ENCODE results near the gene TUBA8.
"Not testable (repeated sequence)": the region's sequence is repeated elsewhere in the genome, so short reads cannot be mapped to it uniquely, and the experiment has no call there.

The TUBA8 gene

DNA sequence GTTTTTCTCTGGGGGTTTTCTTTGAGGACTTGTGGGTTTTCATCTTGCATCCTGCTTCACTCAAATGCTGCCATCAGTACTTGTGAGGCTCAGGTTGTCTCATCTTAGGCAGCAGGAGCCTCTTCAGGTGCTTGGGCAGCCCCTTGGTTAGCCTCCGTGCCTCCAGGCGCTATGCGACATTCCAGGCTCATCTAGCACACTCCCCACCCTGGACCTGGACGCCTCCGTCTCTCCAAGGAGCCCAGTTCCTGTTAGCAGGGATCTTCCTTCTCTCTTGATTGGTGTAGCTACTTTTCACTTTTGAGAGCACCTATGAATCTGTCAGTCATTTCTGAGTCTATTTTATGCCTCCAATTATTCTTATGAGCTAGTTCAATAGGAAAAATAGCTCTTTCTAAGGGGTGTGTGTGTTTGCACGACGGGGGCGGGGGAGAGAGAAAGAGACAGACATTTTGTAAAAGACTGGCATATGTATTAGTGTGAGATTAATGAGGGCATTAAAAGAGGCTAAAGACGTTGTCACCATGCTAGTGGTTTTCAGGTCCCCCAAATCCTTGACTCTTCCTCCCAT, 7.8 kb downstream of the TUBA8 start:
- no peak for DNase-seq (ENCODE audit: low read depth)
- TF ChIP-seq, protein P1, sequence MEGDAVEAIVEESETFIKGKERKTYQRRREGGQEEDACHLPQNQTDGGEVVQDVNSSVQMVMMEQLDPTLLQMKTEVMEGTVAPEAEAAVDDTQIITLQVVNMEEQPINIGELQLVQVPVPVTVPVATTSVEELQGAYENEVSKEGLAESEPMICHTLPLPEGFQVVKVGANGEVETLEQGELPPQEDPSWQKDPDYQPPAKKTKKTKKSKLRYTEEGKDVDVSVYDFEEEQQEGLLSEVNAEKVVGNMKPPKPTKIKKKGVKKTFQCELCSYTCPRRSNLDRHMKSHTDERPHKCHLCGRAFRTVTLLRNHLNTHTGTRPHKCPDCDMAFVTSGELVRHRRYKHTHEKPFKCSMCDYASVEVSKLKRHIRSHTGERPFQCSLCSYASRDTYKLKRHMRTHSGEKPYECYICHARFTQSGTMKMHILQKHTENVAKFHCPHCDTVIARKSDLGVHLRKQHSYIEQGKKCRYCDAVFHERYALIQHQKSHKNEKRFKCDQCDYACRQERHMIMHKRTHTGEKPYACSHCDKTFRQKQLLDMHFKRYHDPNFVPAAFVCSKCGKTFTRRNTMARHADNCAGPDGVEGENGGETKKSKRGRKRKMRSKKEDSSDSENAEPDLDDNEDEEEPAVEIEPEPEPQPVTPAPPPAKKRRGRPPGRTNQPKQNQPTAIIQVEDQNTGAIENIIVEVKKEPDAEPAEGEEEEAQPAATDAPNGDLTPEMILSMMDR (IDR thresholded peaks at IDR 0.05; ENCODE audit: control insufficient read depth, insufficient read depth, low read depth, low read length, missing control alignments): no peak
- no peak overlapping the region for H3K4me3 ChIP-seq (ENCODE audit: control insufficient read depth, low read depth, low read length)

DNA sequence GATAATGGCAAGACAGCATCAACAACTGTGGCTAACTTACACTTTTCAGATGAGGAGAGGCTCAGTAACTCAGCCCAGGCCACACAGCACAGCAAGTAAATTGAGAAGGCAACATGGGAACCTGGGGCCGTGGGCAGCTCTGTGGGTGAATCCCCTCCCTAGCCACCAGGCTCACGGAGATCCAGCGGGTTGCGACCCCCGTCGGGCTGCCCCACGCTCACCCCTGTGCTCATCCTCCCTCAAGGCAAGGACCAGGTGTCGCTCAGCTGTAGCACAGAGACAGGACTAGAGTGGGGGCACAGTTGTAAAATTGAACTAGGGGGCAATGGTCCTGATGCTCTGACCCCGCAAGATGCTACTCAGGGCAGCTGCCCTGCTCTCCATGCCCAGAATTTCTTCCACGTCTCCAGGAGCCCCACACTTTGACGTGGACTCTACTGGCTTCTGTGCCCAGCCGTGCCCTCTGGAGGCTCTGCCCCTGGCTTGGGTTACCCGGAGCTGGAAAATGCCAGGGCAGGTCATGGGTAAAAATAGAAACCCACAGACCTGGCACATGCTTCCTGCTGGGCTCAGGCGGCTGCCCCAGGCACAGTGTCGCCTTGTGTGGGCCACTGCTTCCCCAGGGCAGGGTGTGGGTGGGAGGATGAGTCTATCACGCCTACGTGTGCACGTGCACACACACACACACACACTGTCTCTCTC, 9.0 kb downstream of the TUBA8 start:
- no peak for DNase-seq (ENCODE audit: low read depth)
- H3K4me3 ChIP-seq (ENCODE audit: control insufficient read depth, low read depth, low read length): no peak overlapping the region

DNA sequence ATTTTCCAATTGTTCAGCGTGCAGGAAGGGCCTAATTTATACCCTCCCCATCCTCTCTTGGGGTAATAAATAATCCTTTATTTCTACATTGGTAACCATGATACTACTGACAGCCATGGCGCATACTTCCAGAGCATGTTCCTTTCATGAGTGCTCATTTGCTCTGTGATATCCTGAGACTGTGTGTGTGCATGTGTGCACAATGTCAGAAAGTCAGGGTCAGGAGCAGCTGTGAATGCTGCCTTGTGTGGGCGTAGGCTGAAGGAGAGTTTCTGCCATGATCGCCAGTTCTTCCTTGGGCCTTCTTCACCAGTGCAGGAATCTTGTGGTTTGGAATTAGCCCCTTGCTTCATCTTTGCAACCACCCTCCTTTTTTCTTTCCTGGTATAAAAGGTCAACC, 10.2 kb downstream of the TUBA8 start:
- no peak overlapping the region for H3K4me3 ChIP-seq (ENCODE audit: control insufficient read depth, low read depth, low read length)
- TF ChIP-seq, protein P1 (IDR thresholded peaks at IDR 0.05; ENCODE audit: control insufficient read depth, insufficient read depth, low read depth, low read length, missing control alignments): no peak
- no peak for DNase-seq (ENCODE audit: low read depth)

More for the DNA sequence above, 9.0 kb downstream of the TUBA8 start:
- TF ChIP-seq, protein P1 (IDR thresholded peaks at IDR 0.05; ENCODE audit: control insufficient read depth, insufficient read depth, low read depth, low read length, missing control alignments): no peak

DNA sequence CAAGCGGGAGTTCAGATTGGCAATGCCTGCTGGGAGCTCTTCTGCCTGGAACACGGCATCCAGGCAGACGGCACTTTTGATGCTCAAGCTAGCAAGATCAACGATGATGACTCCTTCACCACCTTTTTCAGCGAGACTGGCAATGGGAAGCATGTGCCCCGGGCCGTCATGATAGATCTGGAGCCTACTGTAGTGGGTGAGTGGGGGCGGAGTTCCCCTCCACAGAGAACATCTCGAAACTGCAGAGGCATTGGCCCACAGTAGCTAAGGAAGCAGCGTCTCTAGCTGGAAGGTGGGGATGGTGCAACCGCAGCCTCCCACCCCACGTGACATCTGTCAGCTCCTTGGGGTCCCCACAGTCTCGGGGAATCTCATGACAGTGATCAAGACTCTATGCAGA, 10.9 kb downstream of the TUBA8 start:
- DNase-seq (ENCODE audit: low read depth): no peak
- no peak overlapping the region for H3K4me3 ChIP-seq (ENCODE audit: control insufficient read depth, low read depth, low read length)
- TF ChIP-seq, protein P1 (IDR thresholded peaks at IDR 0.05; ENCODE audit: control insufficient read depth, insufficient read depth, low read depth, low read length, missing control alignments): no peak

DNA sequence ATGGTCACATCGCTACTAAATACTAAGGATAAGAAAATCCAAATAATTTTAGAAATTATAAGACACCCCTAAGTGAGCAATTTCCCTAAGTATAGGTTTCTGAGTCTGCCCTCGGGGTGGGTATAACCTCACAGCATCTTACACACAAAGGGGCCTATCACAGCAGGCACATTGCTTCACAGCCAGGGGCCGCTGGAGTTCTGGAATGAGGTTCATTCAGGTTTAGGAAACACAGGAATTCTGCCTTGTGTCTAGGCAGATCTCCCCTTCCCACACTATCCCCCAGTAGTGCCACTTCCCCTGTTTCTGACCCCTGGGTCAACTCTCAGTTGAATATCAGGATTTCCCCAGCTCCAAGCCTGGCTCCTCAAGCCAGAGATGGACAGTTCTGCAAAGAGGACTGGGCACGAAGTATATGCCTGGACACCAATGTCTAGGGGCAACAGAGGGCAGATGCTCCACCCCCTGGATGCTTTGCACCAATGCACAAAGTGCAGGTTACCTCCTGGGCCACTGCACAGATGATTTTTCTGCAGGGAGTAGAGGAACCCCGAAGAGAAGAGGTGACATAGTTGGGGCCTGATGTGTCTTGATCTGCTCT, 11.4 kb downstream of the TUBA8 start:
- H3K4me3 ChIP-seq (ENCODE audit: control insufficient read depth, low read depth, low read length): no peak overlapping the region
- DNase-seq (ENCODE audit: low read depth): no peak
- TF ChIP-seq, protein P1 (IDR thresholded peaks at IDR 0.05; ENCODE audit: control insufficient read depth, insufficient read depth, low read depth, low read length, missing control alignments): peak; percentile 4

DNA sequence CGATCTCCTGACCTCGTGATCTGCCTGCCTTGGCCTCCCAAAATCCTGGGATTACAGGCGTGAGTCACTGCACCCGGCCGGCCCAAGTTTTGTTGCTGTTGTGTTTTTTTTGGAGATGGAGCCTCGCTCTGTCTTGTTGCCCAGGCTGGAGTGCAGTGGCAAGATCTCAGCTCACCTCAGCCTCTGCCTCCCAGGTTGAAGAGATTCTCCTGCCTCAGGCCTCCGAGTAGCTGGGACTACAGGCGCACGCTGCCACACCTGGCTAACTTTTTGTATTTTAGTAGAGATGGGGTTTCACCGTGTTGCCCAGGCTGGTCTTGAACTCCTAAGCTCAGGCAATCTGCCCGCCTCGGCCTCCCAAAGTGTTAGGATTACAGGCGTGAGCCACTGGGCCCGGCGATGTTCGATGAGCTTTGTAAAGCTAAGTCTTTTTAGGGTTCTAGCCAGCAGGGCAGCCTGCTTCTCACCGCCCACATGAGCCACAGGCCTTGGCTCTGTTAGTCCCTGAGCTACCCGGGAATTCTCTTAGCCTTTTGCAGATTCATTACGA, 12.9 kb downstream of the TUBA8 start:
- not testable (repeated sequence) for H3K4me3 ChIP-seq (ENCODE audit: control insufficient read depth, low read depth, low read length); DNase-seq (ENCODE audit: low read depth)

DNA sequence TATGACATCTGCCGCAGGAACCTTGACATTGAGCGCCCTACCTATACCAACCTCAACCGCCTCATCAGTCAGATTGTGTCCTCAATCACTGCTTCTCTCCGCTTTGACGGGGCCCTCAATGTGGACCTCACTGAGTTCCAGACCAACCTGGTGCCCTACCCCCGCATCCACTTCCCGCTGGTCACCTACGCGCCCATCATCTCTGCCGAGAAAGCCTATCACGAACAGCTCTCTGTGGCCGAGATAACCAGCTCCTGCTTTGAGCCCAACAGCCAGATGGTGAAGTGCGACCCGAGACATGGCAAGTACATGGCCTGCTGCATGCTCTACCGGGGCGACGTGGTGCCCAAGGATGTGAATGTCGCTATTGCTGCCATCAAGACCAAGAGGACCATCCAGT, 16.0 kb downstream of the TUBA8 start:
- H3K4me3 ChIP-seq (ENCODE audit: control insufficient read depth, low read depth, low read length): no peak overlapping the region
- TF ChIP-seq, protein P1 (IDR thresholded peaks at IDR 0.05; ENCODE audit: control insufficient read depth, insufficient read depth, low read depth, low read length, missing control alignments): no peak
- DNase-seq (ENCODE audit: low read depth): no peak
